HG02759 (cell line): ENCODE measurements around the gene CDKN2D.

ENCODE experiments used
- ATAC-seq: cut with Tn5 transposase; IDR thresholded peaks from one replicate; pipeline ENCODE4 v1.9.1; 2021; ENCODE audit warnings: mild to moderate bottlenecking, moderate library complexity; ENCODE audit not compliant: unreplicated experiment

CDKN2D gene

GRCh38 chr19:10523135-10523636 lies 45.6 kb downstream of the CDKN2D start:
- ATAC-seq, result no peak

DNA sequence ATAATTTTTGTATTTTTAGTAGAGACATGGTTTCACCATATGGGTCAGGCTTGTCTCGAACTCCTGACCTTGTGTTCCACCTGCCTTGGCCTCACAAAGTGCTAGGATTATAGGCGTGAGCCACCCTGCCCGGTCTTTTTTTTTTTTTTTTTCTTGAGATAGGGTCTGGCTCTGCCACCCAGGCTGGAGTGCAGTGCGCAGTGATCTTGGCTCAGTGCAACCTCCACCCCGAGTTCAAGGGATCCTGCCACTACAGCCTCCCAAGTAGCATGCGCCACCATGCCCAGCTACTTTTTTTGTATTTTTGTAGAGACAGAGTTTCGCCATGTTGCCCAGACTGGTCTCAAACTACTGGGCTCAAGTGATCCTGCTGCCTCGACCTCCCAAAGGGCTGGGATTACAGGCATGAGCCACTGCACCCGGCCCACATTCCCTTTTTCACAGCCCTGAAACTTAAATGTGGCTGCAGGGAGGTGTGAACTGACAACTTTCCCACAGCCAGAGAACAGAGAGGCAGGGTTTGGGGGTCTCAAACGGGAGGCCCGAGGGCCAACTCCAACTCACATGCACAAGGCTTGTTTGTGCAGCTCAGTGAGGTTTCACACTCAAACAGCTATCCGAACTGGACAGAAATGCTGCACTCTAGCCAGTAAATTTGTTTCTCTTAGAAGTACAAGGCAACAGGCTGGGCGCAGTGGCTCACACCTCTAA lies 47.2 kb downstream of the CDKN2D start:
- no peak for ATAC-seq

DNA sequence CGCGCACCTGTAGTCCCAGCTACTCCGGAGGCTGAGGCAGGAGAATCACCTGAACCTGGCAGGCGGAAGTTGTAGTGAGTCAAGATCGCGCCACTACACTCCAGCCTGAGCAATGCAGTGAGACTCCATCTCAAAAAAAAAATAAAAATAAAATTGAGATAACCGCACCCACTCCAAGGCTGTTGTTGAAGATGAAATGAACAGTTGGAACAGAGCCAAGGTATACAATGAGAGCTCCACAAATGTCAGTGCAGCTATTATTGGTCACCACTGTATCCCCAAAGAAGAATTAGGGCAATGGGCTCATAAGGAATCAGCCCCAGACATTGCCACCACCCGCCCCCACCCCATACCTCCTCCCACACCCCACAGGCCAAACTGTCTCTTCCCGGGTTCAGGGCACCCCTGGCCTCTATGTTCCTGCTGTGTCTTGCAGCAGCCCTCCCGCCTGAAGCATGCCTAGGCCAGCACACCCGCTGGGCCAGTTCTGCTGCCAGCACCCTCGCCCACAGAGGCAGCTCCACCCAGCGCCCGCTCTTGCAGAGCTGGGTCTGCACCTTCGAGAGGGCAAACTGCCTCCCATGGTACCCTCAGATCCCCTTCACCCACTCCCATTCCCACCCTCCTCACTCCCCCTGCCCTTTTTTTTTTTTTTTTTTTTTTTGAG lies 48.0 kb downstream of the CDKN2D start:
- ATAC-seq, result no peak

GRCh38 chr19:10519421-10519820 lies 49.4 kb downstream of the CDKN2D start:
- ATAC-seq, result no peak

GRCh38 chr19:10518444-10519361 lies 50.1 kb downstream of the CDKN2D start:
- ATAC-seq, result no peak

- ATAC-seq, result no peak
Measured at GRCh38 chr19:10517760-10518443, 50.9 kb downstream of the CDKN2D start.

DNA sequence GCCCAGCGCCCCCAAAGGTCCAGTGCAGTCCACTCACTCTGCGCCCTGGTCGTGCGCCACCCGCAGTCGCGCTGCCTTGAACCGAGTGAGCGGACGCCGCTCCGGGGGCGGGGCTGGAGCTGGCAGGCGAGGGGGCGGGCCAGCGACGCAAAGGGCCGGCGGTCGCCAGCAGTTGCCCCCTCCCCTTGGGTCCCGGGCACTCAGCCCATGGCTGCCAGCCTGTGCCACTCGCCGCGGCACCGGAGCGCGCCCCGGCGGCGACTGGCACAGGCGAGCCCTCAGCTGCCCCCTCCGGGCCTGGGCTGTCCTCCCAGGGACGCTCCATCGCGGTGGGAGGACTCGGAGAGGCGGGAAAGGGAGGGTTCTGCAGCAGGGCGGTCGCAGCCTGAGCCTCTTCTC lies 51.4 kb downstream of the CDKN2D start, which contains the start of gene S1PR5:
Gene S1PR5, minus strand, starts transcription at position 87 of the 399 bp plus-strand sequence. CDS start 2,436 bp downstream, outside the sequence.
- no peak for ATAC-seq

DNA sequence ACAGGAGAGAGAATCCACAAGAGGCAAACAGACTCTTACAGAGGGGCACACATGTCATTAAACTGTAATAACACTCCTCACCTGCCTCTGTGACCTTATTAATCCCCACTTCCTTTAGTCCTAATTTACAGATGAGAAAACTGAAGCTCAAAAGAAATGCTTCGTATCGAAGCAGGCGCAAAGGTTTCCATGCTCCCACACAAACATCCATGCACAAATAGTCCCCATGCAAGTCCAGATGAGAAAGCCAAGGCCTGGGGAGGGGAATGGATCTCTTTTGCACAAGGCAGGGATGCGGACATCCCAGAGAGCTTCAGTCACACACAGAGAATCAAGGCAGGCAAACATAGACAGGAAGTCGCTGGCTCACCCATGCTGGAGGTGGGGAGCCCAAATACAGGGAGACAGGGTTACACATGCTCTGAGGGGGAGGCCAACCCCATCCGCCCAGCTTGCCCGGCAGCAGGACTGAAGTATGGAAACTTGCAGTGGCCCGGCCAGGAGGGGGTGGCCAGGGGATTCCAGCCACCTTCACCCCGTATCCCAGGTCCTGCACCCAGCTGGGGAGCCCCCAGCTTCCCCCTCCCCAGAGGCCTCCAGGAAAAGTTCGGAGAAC lies 52.0 kb downstream of the CDKN2D start:
- ATAC-seq, result no peak
